ENCODE results near the gene GDAP2.

DNA sequence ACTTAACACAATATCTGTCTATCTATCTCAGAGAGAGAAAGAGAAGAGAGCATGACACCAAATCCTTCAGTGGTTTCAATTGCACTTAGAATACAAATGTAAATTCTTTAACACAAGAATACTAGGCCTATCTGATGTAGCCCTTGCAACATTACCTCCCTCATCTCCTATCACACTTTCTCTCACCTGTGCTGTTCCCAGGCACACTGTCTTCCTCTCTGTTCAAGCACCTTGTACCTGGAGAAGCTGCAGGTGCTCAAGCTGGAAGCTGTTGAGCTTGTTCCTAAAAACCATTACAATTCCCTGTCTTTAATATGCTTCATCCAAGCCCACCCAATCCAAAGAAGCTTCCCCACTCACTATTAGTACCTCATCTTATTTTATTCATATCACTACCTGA is 97.0 kb downstream of the GDAP2 start:
- TF ChIP-seq CTBP1 (IDR thresholded peaks at IDR 0.05; ENCODE audit: borderline replicate concordance) (no peak), SP1 (IDR thresholded peaks at IDR 0.05) (no peak), ARNT (IDR thresholded peaks at IDR 0.05) (no peak), FOXK2 (IDR thresholded peaks at IDR 0.05) (no peak), FOXM1 (IDR thresholded peaks at IDR 0.05; ENCODE audit: borderline replicate concordance) (no peak), TARDBP (IDR thresholded peaks at IDR 0.05) (no peak), BHLHE40 (IDR thresholded peaks at IDR 0.05; ENCODE audit: borderline replicate concordance) (no peak), ELF4 (IDR thresholded peaks at IDR 0.05) (no peak), FOXA1 (IDR thresholded peaks at IDR 0.05) (no peak)

All from HEK293T (cell line).